B cell (primary cell): Measurements from ENCODE around the gene CATSPER3. TPM values are rescaled to one million over a fixed set of nuclear protein-coding genes. Genes with fewer than 3 reads are reported as not detected.

Experiments used
- ATAC-seq: fragments of 200-7000 bp; cut with Tn5 transposase; one replicate; pipeline ENCODE4 v1.10.0; 2021; ENCODE audit warnings: low read depth, mild to moderate bottlenecking, moderate number of reproducible peaks, moderate library complexity
- CTCF ChIA-PET: fragments of 350-600 bp; sonication (Branson Sonifier 250); formaldehyde crosslinking; loops from one replicate; lab custom pipeline; 2021; ENCODE audit warnings: antibody characterized with exemption, inconsistent platforms; lab: Charles Lee
- POLR2A ChIA-PET: fragments of 350-600 bp; sonication (Branson Sonifier 250); formaldehyde crosslinking; loops from one replicate; lab custom pipeline; 2021; ENCODE audit warnings: antibody characterized with exemption; lab: Charles Lee
- DNase-seq: peaks from one replicate; pipeline ENCODE4 v3.0.0; 2013
- H2AFZ ChIP-seq: 2 replicates; pipeline ENCODE4 v1.6.1; 2012; ENCODE audit warnings: mild to moderate bottlenecking, low read depth, low read length; ENCODE audit not compliant: insufficient read depth, poor library complexity, severe bottlenecking
- H3K27ac ChIP-seq, 2 donors: 1 replicate in 1 of 2; 2 replicates in 1 of 2; pipeline ENCODE4 v1.5.1; 2012 to 2013; ENCODE audit warnings: low read length in 2 of 2, mild to moderate bottlenecking in 2 of 2, moderate library complexity in 1 of 2
- H3K27me3 ChIP-seq, 4 experiments: fragments of 200-600 bp in 1 of 4; sonication (generic) in 1 of 4; replicated peaks in 1 of 4; 1 replicate in 2 of 4; 2 replicates in 2 of 4; pipeline versions ENCODE4 v1.6.1 to v1.7.0; 2013 to 2016; ENCODE audit warnings: low read length in 3 of 4, mild to moderate bottlenecking in 2 of 4, mixed read lengths in 1 of 4, moderate library complexity in 1 of 4; ENCODE audit not compliant: insufficient read depth in 4 of 4, control insufficient read depth in 3 of 4; ENCODE audit errors: control extremely low read depth in 1 of 4
- H3K36me3 ChIP-seq, 2 experiments: replicated peaks in 1 of 2; 1 replicate in 1 of 2; 2 replicates in 1 of 2; pipeline versions ENCODE4 v1.6.1 to v1.7.1; 2013; ENCODE audit warnings: low read length in 1 of 2; ENCODE audit not compliant: insufficient read depth in 2 of 2, control insufficient read depth in 1 of 2; ENCODE audit errors: control extremely low read depth in 1 of 2, extremely low read depth in 1 of 2
- H3K4me1 ChIP-seq, 2 donors: fragments of 200-600 bp in 1 of 2; sonication (generic) in 1 of 2; 1 replicate in 1 of 2; 2 replicates in 1 of 2; pipeline versions ENCODE4 v1.5.1 to v1.6.1; 2013 to 2017; ENCODE audit warnings: low read length in 2 of 2; ENCODE audit not compliant: control insufficient read depth in 2 of 2, insufficient read depth in 2 of 2
- H3K4me2 ChIP-seq: replicated peaks from 2 replicates; pipeline ENCODE3; 2012; ENCODE audit warnings: mild to moderate bottlenecking, low read depth, low read length; ENCODE audit not compliant: poor library complexity, severe bottlenecking
- H3K4me3 ChIP-seq, 5 experiments: fragments of 200-600 bp in 1 of 5; sonication (generic) in 1 of 5; 1 replicate in 3 of 5; 2 replicates in 2 of 5; pipeline versions ENCODE4 v1.5.1 to v1.7.0; 2011 to 2016; ENCODE audit warnings: low read length in 4 of 5, mild to moderate bottlenecking in 4 of 5, low read depth in 2 of 5, control low read depth in 1 of 5, moderate library complexity in 1 of 5; ENCODE audit not compliant: insufficient read depth in 1 of 5; ENCODE audit errors: control extremely low read depth in 1 of 5, extremely low read depth in 1 of 5
- H3K79me2 ChIP-seq: fragments of 200-600 bp; sonication (generic); one replicate; pipeline ENCODE4 v1.6.0; 2016; ENCODE audit warnings: low read length; ENCODE audit not compliant: control insufficient read depth, insufficient read depth
- H3K9ac ChIP-seq: fragments of 200-600 bp; sonication (generic); 2 replicates; pipeline ENCODE4 v1.6.1; 2017; ENCODE audit warnings: mild to moderate bottlenecking, low read length, moderate library complexity
- H3K9me3 ChIP-seq, 3 donors: one replicate each; pipeline versions ENCODE4 v1.6.1 to v1.7.1; 2013; ENCODE audit warnings: low read length in 2 of 3; ENCODE audit not compliant: control insufficient read depth in 2 of 3, insufficient read depth in 1 of 3; ENCODE audit errors: control extremely low read depth in 1 of 3
- H4K20me1 ChIP-seq: 2 replicates; pipeline ENCODE4 v1.6.0; 2012; ENCODE audit warnings: mild to moderate bottlenecking, low read length; ENCODE audit not compliant: insufficient read depth, control insufficient read depth, poor library complexity, severe bottlenecking
- H3K27ac Mint-ChIP-seq: one replicate; pipeline ENCODE4 v1.8.0; 2021; ENCODE audit warnings: mixed read lengths
- H3K27me3 Mint-ChIP-seq: one replicate; pipeline ENCODE4 v1.8.0; 2021; ENCODE audit warnings: mixed read lengths
- H3K4me1 Mint-ChIP-seq: one replicate; pipeline ENCODE4 v1.8.0; 2021; ENCODE audit warnings: mixed read lengths
- H3K4me3 Mint-ChIP-seq: one replicate; pipeline ENCODE4 v1.8.0; 2021; ENCODE audit warnings: mixed read lengths
- H3K9me3 Mint-ChIP-seq: one replicate; pipeline ENCODE4 v1.8.0; 2022; ENCODE audit warnings: mixed read lengths; ENCODE audit not compliant: insufficient read depth
- CTCF ChIP-seq: fragments of 200-600 bp; IDR thresholded peaks from one replicate; pipeline ENCODE4 v1.8.0; 2022; ENCODE audit warnings: antibody characterized with exemption, mild to moderate bottlenecking
- EZH2 ChIP-seq: IDR thresholded peaks from 2 replicates; pipeline ENCODE4 v1.6.1; 2012; ENCODE audit warnings: borderline replicate concordance, low read depth, mild to moderate bottlenecking, moderate library complexity, low read length; ENCODE audit not compliant: insufficient read depth, poor library complexity, severe bottlenecking
- WGBS: methylation state at CpG from one replicate; pipeline ENCODE4 v1.1.5; 2013; ENCODE audit warnings: missing lambda C conversion rate; ENCODE audit not compliant: insufficient coverage; 5-methylcytosine and 5-hydroxymethylcytosine counted together
- intact Hi-C: fragments of 100-400 bp; cut with micrococcal nuclease; formaldehyde crosslinking; loops from one replicate; pipeline ENCODE4 v1.10.0; 2022
- polyA plus RNA-seq: library from polyadenylated mRNA; depleted of rRNA; stranded (reverse); fragments of >200 nt; gene quantifications from 2 replicates; pipeline ENCODE4 v1.2.3, GENCODE V29; 2012
- total RNA-seq, 2 donors: library from RNA; stranded (reverse); fragments of 120-200 nt in 1 of 2; gene quantifications; 1 replicate in 1 of 2; 2 replicates in 1 of 2; pipeline versions ENCODE4 v1.2.3 to v1.2.4, GENCODE V29; 2013 to 2022

CATSPER3 gene
- total and polyA plus RNA-seq, 2 donors (not counting 1 experiment from before 2014, with no cell fraction given) = 0.79 to 1.3 TPM

- H3K27ac Mint-ChIP-seq = no peak overlapping the region
- H3K4me1 Mint-ChIP-seq = peaks cover 28% of the 10 kb centered on the region
- no peak overlapping the region for H3K27ac ChIP-seq
Observed at GRCh38 chr5:135041145-135041587, 73.5 kb downstream of the CATSPER3 start.

More at GRCh38 chr5:135041145-135041587, 73.5 kb downstream of the CATSPER3 start:
- H3K4me1 ChIP-seq = peaks cover 32 to 52% of the 10 kb centered on the region in 2 donors
- H3K36me3 ChIP-seq = no peaks in the 10 kb centered on the region
- Mint-ChIP-seq H3K4me3 (peak overlapping the region; percentile 54), H3K27me3 (peaks cover 60% of the 10 kb centered on the region), H3K9me3 (no peaks in the 10 kb centered on the region)
- WGBS = 41% methylated on average over 4 of the region's 12 CpGs
- intact Hi-C loops = loop anchor here (10.0 kb wide), 1 partner anchor 306 kb away; the partner anchor contains the start of gene CAMLG
- peaks cover 23% of the 10 kb centered on the region for H4K20me1 ChIP-seq
- H3K9me3 ChIP-seq = peaks cover 0 to 47% (median 0%) of the 10 kb centered on the region in 3 donors
- H3K9ac ChIP-seq = no peak overlapping the region
- peak overlapping the region; percentile 17 for H2AFZ ChIP-seq
- ChIA-PET POLR2A (no interaction called here), CTCF (no interaction called here)
- H3K4me2 ChIP-seq = peak overlapping the region; percentile 69
- no peak overlapping the region for H3K4me3 ChIP-seq
- DNase-seq (no peak), ATAC-seq (no peak)
- peaks cover 0 to 92% (median 65%) of the 10 kb centered on the region in 4 experiments for H3K27me3 ChIP-seq
- TF ChIP-seq EZH2 (no peak), CTCF (no peak)
- H3K79me2 ChIP-seq = no peaks in the 10 kb centered on the region
